GM19239 (cell line): ENCODE measurements around the gene PM20D2.

Source experiments
- DNase-seq: peaks from one replicate; pipeline ENCODE4 v3.0.0; 2011; ENCODE audit warnings: low spot score; ENCODE audit not compliant: insufficient read length
- FAIRE-seq: peaks from 2 replicates; lab custom pipeline; 2011; peaks lifted over from hg19 to GRCh38; lab: Jason Lieb, UNC

Gene PM20D2

DNA sequence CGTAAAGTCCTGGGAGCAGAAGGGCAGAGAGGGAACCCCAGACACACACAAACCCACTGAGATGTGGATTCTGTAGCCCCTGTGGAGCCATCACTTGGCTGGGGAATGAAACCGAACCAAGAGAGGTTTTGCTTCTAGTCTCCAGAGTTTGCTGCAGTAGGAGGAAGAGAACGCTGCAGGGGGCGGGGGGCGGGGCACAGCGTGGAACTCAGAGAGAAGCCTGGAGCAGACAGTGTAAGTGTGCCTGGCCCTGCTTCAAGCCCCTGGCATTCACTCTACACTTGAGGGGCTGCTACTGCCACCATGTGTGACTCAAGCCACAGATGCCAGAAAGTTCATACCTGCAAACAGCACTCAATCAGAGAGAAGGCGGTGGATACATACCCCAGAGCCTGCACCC, 52.4 kb downstream of the PM20D2 start:
- no peak for FAIRE-seq
- no peak for DNase-seq

DNA sequence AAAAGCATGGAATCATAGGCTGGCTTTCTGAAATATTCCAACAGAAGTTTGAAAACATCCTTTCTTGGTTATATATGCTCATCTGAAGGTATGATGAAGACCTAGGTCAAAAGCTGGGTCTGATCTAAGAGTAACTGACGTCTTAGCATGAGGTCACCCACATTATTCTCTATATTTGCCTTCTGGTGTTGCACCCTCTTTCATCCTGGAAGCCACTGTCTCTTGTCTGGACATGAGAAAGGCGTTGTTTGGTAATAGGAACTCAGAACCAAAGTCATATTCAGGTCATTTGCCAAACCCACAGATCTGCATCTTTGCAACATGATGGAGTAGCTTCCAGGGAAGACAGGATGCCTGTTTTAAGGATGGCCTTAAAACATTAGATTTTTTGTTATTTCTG, 53.7 kb downstream of the PM20D2 start:
- FAIRE-seq (no peak), DNase-seq (no peak)

DNA sequence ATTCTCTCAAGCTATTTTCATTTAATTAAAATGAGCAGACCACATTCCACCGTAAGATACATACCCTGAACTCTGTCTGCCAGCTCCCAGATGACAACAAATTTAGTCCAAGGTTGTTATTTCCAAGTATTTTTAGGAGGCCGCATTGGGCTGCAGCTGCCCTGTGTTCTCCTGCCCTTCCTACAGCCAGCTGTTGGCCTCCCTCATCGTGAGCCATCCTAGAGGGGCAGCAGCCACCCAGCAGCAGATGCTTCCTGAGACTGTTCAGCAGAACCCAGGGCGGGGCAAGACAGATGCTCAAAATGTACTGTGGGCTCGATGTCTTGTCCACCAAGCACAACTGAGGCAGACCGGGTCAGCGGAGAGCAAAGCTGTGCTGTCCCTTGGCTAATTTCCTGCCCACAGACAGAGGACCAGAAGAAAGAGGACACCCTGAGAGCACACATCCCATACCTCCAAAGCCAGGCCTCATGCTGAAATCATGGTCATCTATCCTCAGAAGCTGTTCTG, 54.9 kb downstream of the PM20D2 start:
- DNase-seq (no peak), FAIRE-seq (no peak)

DNA sequence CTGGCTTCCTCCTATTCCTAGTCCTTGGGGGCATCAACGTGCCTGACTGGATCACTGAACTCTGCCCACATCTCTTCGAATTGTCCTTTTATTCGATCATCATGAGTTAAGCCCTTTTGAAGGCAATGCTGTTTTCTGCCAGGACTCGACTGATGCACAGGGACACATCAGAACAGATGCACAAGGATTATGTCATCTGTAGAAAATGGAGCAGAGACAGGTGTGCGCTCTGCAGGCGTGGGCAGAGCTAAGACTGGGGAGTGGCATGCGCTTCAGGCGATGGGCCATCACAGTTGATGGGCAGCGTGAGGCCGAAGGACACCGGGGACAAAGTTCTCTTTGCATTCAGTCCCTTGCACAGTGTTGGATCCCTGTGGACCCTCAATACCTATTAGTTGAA, 58.2 kb downstream of the PM20D2 start:
- FAIRE-seq: no peak

GRCh38 chr6:89205819-89206218, 60.0 kb downstream of the PM20D2 start:
- DNase-seq (no peak), FAIRE-seq (no peak)

More for the DNA sequence above, 58.2 kb downstream of the PM20D2 start:
- DNase-seq: no peak

DNA sequence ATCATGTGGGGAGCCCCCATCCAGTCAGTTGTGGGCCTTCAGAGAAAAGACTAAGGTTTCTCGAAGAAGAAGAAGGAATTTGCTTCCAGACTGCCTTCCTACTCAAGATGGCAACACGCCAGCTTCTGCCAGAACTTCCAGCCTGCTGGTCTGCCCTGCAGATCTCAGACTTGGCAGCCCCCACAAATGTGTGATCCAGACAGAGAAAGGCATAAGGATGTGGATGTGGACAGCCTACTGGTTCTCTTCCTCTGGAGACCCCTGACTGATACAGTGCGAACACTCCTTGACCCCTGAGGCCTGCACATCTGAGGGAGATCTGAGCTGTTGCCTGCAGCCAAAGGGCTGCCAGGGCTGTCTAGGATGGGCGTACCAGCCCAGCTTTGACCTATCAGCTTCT, 62.7 kb downstream of the PM20D2 start:
- FAIRE-seq (no peak), DNase-seq (no peak)

- no peak for FAIRE-seq
- DNase-seq: no peak
Measured at GRCh38 chr6:89209457-89209856, 63.6 kb downstream of the PM20D2 start.

- DNase-seq: no peak
- FAIRE-seq: no peak
Measured at GRCh38 chr6:89212472-89212871, 66.6 kb downstream of the PM20D2 start.

DNA sequence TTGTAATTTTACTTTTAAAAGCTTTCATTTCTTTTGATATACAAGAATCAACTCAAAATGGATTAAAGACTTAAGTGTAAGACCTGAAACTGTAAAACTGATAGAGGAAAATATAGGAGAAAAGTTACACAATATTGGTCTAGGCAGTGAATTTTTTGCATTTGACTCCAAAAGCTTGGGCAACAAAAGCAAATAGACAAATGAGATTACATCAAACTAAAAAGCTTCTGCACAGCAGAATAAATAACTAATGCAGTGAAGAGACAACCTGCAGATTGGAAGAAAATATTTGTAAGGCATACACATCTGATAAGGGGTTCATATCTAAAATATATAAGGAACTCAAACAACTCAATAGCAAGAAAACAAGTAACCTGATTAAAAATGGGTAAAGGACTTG, 68.3 kb downstream of the PM20D2 start:
- DNase-seq (no peak), FAIRE-seq (no peak)
